A172 (cell line): ENCODE measurements around the gene PPP1R7. TPM values are rescaled to one million over a fixed set of nuclear protein-coding genes. Genes with fewer than 3 reads are reported as not detected.

ENCODE experiments used
- DNase-seq: peaks from one replicate; pipeline ENCODE4 v3.0.0-alpha.2; 2015; ENCODE audit warnings: low spot score
- total RNA-seq: library from RNA; depleted of rRNA; stranded (reverse); fragments of >200 nt; shearing (Covaris generic); gene quantifications from 2 replicates; pipeline ENCODE4 v1.2.3, GENCODE V29; 2014; rRNA removed

The PPP1R7 gene
- total RNA-seq, 1 experiment from 2014 or later, result 125 TPM

- DNase-seq, result no peak
These were observed 78.7 kb downstream of the PPP1R7 start for GRCh38 chr2:241228860-241229516.

DNA sequence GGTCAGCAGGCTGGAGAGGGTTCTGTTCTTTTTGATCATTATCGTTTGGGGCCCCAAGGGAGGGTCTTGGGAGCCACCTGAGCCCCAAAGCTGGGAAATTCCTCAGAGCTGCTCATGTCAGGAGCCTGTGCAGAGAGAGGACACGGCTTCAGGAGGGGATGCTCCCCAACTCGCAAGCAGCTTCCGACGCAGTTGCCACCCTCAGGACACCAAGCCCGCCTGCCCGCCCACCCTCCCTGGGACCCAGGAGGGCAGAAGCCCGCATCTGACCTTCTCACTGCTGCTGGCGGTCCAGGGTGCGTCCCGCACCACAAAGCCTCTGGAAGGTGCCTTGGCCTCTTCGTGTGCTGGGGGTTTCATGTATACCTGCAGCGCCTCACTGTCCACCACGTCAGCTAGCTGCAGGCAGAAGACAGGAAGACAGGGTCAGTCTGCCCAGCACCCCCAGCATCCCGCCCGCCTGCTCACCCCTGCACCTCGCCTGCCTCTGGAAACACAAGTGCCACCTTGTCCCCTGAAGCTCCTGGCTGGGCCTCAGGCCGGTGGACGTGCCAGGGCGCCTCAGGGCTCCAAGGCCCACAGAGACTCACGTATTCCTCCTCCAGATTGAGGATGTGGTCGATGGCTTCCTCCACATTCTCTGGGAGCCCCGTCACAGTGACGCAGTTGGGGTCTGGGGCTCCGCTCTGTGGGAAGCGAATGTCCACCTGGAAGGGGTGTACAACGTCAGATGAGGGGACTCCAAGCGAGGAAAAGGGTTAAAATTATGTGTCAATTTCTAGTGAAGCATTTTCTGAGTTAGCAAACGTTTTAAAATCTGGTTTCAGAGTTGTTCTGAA, 79.5 kb downstream of the PPP1R7 start:
- no peak for DNase-seq

DNA sequence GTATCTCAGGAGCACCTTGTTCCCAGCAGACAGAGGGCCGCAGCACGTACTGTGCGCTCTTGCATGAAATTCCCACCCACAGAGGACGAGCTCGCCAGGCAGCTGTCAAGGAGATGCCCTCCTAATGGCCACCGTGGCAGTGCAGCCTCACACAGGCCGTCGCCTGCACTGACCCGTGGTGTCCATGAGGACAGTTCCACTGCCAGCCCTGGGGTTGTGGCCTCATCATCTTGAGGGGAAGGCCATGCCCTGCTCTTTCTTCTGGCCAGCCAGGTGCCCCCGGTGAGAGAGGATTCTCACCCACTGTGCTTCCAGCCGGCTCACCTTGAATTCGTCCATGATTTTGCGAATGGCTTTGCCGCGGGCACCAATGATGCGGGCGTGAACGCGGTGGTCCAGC, 80.2 kb downstream of the PPP1R7 start:
- no peak for DNase-seq

DNA sequence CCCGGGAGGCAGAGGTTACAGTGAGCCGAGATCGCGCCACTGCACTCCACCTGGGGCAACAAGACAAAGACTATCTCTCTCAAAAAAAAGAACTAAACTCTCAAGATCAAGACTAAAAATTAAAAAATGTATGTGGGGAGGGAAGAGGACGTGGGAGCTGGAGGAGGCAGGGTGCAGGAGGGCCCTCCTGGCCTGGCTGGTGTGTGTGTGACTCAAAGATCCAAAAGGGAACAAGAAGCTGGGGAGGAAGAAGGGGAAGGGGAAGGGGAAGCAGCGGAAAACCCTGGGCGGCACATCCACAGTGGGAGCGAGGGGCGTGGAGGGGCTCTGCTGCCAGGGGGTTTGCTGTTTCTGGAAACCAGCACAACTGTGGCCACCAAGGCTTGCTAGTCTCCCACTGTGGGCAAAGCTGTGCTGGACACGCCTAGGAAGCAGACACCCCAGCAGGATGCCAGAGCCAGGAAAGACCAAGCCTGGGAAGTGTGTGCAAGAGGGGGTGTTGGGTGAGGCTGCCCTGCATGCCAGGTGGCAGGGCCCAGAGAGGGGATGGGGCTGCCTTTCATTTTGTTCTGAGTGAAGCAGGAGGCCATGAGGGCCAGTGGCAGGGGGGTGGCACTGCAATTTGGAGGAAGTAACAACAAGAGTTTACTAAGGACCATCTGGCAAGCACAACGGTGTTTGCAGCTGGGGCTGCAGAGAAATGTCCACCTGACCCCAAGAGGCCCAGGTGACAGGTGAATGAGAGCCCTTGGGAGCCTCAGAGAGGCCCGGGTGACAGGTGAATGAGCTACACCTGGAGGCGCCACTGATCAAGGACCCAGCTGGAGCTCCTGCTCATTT, 82.7 kb downstream of the PPP1R7 start:
- no peak for DNase-seq

Other genes with a start within 250 kb of the PPP1R7 start
- 0.02 TPM in 1 of 2 replicates, not detected in the other for gene CROCC2, start 244.1 kb upstream of the PPP1R7 start, total RNA-seq
- 2.5 and 5.2 TPM in 2 replicates for gene SNED1, start 151.8 kb upstream of the PPP1R7 start, total RNA-seq
- gene MTERF4, start 48.2 kb upstream of the PPP1R7 start, total RNA-seq, result 39.0 and 46.2 TPM in 2 replicates
- gene PASK, start 995 bp upstream of the PPP1R7 start, total RNA-seq, result 5.9 and 7.5 TPM in 2 replicates
- gene ANO7, start 38.2 kb downstream of the PPP1R7 start, total RNA-seq, result 0.03 and 0.72 TPM in 2 replicates
- 458 and 509 TPM in 2 replicates for gene HDLBP, start 165.2 kb downstream of the PPP1R7 start, total RNA-seq
- gene SEPTIN2, start 165.5 kb downstream of the PPP1R7 start, total RNA-seq, result 374 and 393 TPM in 2 replicates
- 36.6 and 47.3 TPM in 2 replicates for gene FARP2, start 205.8 kb downstream of the PPP1R7 start, total RNA-seq